MM.1S (cell line): ENCODE data around the gene SLC2A13.

Experiments
- DNase-seq: peaks from one replicate; pipeline ENCODE4 v3.0.0-alpha.2; 2015
- H2AFZ ChIP-seq: fragments of 300-600 bp; sonication (generic); 2 replicates; pipeline ENCODE4 v1.6.0; 2016; ENCODE audit warnings: antibody characterized with exemption, low read length
- H3F3A ChIP-seq: fragments of 300-600 bp; sonication (generic); 2 replicates; pipeline ENCODE4 v1.6.1; 2016; ENCODE audit warnings: mild to moderate bottlenecking, antibody characterized with exemption, low read length, moderate library complexity, mixed read lengths; ENCODE audit not compliant: insufficient read depth
- H3K27ac ChIP-seq: fragments of 300-600 bp; sonication (generic); 2 replicates; pipeline ENCODE4 v1.5.1; 2016; ENCODE audit warnings: mild to moderate bottlenecking, low read length
- H3K27me3 ChIP-seq: fragments of 300-600 bp; sonication (generic); replicated peaks from 2 replicates; pipeline ENCODE4 v1.6.0; 2016; ENCODE audit warnings: low read length; ENCODE audit not compliant: insufficient read depth
- H3K36me3 ChIP-seq: fragments of 300-600 bp; sonication (generic); replicated peaks from 2 replicates; pipeline ENCODE4 v1.6.1; 2016; ENCODE audit warnings: mild to moderate bottlenecking, low read length, mixed read lengths; ENCODE audit not compliant: insufficient read depth
- H3K4me1 ChIP-seq: fragments of 300-600 bp; sonication (generic); 2 replicates; pipeline ENCODE4 v1.6.1; 2016; ENCODE audit warnings: low read length, mixed read lengths
- H3K4me2 ChIP-seq: fragments of 300-600 bp; sonication (generic); 2 replicates; pipeline ENCODE4 v1.6.0; 2016; ENCODE audit warnings: low read depth, low read length
- H3K4me3 ChIP-seq: fragments of 300-600 bp; sonication (generic); 2 replicates; pipeline ENCODE4 v1.5.1; 2016; ENCODE audit warnings: low read length, mixed read lengths
- H3K79me2 ChIP-seq: fragments of 300-600 bp; sonication (generic); 2 replicates; pipeline ENCODE4 v1.6.1; 2016; ENCODE audit warnings: mixed run types, low read length, mixed read lengths
- H3K9ac ChIP-seq: fragments of 300-600 bp; sonication (generic); 2 replicates; pipeline ENCODE4 v1.6.1; 2016; ENCODE audit warnings: low read length, mixed read lengths
- H3K9me2 ChIP-seq: fragments of 300-600 bp; sonication (generic); replicated peaks from 2 replicates; pipeline ENCODE4 v1.6.1; 2016; ENCODE audit warnings: mild to moderate bottlenecking, low read length, mixed read lengths; ENCODE audit not compliant: insufficient read depth
- H3K9me3 ChIP-seq: fragments of 300-600 bp; sonication (generic); replicated peaks from 2 replicates; pipeline ENCODE4 v1.6.1; 2016; ENCODE audit warnings: mild to moderate bottlenecking, low read length, mixed read lengths; ENCODE audit not compliant: insufficient read depth
- H4K20me1 ChIP-seq: fragments of 300-600 bp; sonication (generic); 2 replicates; pipeline ENCODE4 v1.6.1; 2016; ENCODE audit warnings: mild to moderate bottlenecking, low read length, moderate library complexity, mixed read lengths; ENCODE audit not compliant: insufficient read depth
- EZH2 ChIP-seq: fragments of 300-600 bp; sonication (generic); optimal IDR thresholded peaks from 2 replicates; pipeline ENCODE3; 2017; ENCODE audit warnings: low read depth, mild to moderate bottlenecking, antibody characterized with exemption, low read length, mixed read lengths
- EZH2phosphoT487 ChIP-seq: fragments of 300-600 bp; sonication (generic); IDR thresholded peaks from 2 replicates; pipeline ENCODE4 v1.6.1; 2018; ENCODE audit warnings: antibody characterized with exemption, low read length
- TF ChIP-seq, protein P1 (sequence below): fragments of 300-600 bp; sonication (generic); IDR thresholded peaks from 2 replicates; pipeline ENCODE4 v1.5.1; 2016; ENCODE audit warnings: antibody characterized with exemption, low read length, mixed read lengths

Gene SLC2A13

DNA sequence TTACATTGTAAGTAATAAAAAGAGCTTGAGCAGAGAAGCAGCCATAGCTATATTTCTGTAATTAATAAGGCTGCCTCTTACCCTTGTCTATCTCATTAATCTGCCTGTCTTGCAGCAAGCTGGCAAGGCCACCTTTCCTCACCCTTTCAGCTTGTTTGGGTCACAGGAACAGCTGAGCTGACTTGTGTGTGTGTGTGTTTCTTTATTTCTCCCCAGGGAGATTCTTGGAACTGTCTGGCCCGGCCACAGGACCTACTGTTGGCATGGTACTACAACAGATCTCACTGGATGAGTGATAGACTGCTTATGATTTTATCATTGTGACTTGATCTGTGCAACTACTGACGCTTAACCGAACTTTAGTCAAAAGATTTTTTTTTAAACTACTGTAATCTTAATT, 213.7 kb downstream of the SLC2A13 start:
- DNase-seq = no peak
- Histone ChIP-seq H3K4me2 (no peak overlapping the region), H3K79me2 (no peaks in the 10 kb centered on the region), H3K27ac (no peak overlapping the region), H3K4me3 (no peak overlapping the region), H2AFZ (no peak overlapping the region), H3F3A (no peaks in the 10 kb centered on the region), H3K36me3 (no peaks in the 10 kb centered on the region), H3K9me2 (no peaks in the 10 kb centered on the region), H3K4me1 (no peaks in the 10 kb centered on the region), H4K20me1 (no peaks in the 10 kb centered on the region), H3K9me3 (no peaks in the 10 kb centered on the region), H3K27me3 (no peaks in the 10 kb centered on the region), H3K9ac (no peak overlapping the region)
- no peak for TF ChIP-seq EZH2phosphoT487

- H3K79me2 ChIP-seq = no peaks in the 10 kb centered on the region
- no peaks in the 10 kb centered on the region for H3K9me2 ChIP-seq
- no peaks in the 10 kb centered on the region for H3K27me3 ChIP-seq
- TF ChIP-seq, protein P1, sequence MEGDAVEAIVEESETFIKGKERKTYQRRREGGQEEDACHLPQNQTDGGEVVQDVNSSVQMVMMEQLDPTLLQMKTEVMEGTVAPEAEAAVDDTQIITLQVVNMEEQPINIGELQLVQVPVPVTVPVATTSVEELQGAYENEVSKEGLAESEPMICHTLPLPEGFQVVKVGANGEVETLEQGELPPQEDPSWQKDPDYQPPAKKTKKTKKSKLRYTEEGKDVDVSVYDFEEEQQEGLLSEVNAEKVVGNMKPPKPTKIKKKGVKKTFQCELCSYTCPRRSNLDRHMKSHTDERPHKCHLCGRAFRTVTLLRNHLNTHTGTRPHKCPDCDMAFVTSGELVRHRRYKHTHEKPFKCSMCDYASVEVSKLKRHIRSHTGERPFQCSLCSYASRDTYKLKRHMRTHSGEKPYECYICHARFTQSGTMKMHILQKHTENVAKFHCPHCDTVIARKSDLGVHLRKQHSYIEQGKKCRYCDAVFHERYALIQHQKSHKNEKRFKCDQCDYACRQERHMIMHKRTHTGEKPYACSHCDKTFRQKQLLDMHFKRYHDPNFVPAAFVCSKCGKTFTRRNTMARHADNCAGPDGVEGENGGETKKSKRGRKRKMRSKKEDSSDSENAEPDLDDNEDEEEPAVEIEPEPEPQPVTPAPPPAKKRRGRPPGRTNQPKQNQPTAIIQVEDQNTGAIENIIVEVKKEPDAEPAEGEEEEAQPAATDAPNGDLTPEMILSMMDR = no peak
- TF ChIP-seq EZH2 (no peak), EZH2phosphoT487 (no peak)
- H3F3A ChIP-seq = no peaks in the 10 kb centered on the region
- H3K4me1 ChIP-seq = no peaks in the 10 kb centered on the region
- H4K20me1 ChIP-seq = no peaks in the 10 kb centered on the region
- H3K9ac ChIP-seq = no peak overlapping the region
- no peak for DNase-seq
- H3K4me2 ChIP-seq = no peak overlapping the region
- H3K36me3 ChIP-seq = no peaks in the 10 kb centered on the region
- no peak overlapping the region for H3K27ac ChIP-seq
- H3K9me3 ChIP-seq = no peaks in the 10 kb centered on the region
- H3K4me3 ChIP-seq = no peak overlapping the region
- no peak overlapping the region for H2AFZ ChIP-seq
Observed at GRCh38 chr12:39887856-39888255, 218.0 kb downstream of the SLC2A13 start.

DNA sequence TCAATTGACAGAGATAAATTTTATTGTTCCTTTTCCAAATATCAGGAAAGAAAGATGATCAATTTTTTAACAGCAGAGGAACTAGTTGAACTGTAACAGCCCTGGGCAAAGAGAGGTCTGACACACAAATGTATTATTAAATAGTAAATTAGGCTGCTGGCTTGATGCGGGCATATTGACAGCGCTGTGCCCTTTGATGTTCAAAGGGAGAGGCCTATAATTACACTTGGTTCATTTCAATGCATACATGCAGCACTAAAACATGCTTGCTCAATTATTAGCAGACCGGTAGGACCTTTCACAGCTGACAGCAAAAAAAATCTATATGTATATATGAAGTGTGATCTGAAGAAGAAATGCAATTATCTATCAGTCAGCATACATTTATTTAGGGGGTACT, 219.8 kb downstream of the SLC2A13 start:
- H3K27me3 ChIP-seq = no peaks in the 10 kb centered on the region

GRCh38 chr12:39884616-39885125, 221.2 kb downstream of the SLC2A13 start:
- H3K9me2 ChIP-seq = no peaks in the 10 kb centered on the region
- H3K4me3 ChIP-seq = no peak overlapping the region

More for the DNA sequence above, 219.8 kb downstream of the SLC2A13 start:
- H3K9me3 ChIP-seq = no peaks in the 10 kb centered on the region
- no peak overlapping the region for H3K9ac ChIP-seq
- no peaks in the 10 kb centered on the region for H3K4me1 ChIP-seq
- no peaks in the 10 kb centered on the region for H4K20me1 ChIP-seq
- no peak overlapping the region for H3K4me3 ChIP-seq
- no peaks in the 10 kb centered on the region for H3K36me3 ChIP-seq
- no peaks in the 10 kb centered on the region for H3K9me2 ChIP-seq
- no peak for TF ChIP-seq EZH2phosphoT487
- H3K27ac ChIP-seq = no peak overlapping the region
- DNase-seq = no peak
- no peak overlapping the region for H2AFZ ChIP-seq
- no peaks in the 10 kb centered on the region for H3K79me2 ChIP-seq
- H3F3A ChIP-seq = no peaks in the 10 kb centered on the region
- no peak overlapping the region for H3K4me2 ChIP-seq

More at GRCh38 chr12:39884616-39885125, 221.2 kb downstream of the SLC2A13 start:
- no peaks in the 10 kb centered on the region for H4K20me1 ChIP-seq
- no peaks in the 10 kb centered on the region for H3K4me1 ChIP-seq
- H3K4me2 ChIP-seq = no peak overlapping the region
- TF ChIP-seq EZH2phosphoT487 (no peak), EZH2 (no peak)
- TF ChIP-seq, protein P1 = no peak
- H3K9me3 ChIP-seq = no peaks in the 10 kb centered on the region
- no peaks in the 10 kb centered on the region for H3K79me2 ChIP-seq
- no peaks in the 10 kb centered on the region for H3K27me3 ChIP-seq
- DNase-seq = no peak
- H3F3A ChIP-seq = no peaks in the 10 kb centered on the region
- H2AFZ ChIP-seq = no peak overlapping the region
- no peak overlapping the region for H3K9ac ChIP-seq
- H3K36me3 ChIP-seq = no peaks in the 10 kb centered on the region
- H3K27ac ChIP-seq = no peak overlapping the region
